GM12878 (cell line): Measurements from ENCODE around the gene ATG9B. TPM values are rescaled to one million over a fixed set of nuclear protein-coding genes. Genes with fewer than 3 reads are reported as not detected.
A peak's percentile ranks its signal among the peaks of the same experiment; 100 is the strongest.
"Not testable (repeated sequence)": the region's sequence is repeated elsewhere in the genome, so short reads cannot be mapped to it uniquely, and the experiment has no call there.

ENCODE experiments used
- ATAC-seq: fragments of 200-7000 bp; cut with Tn5 transposase; 3 replicates; pipeline ENCODE4 v1.9.1; 2020; ENCODE audit warnings: mild to moderate bottlenecking, moderate library complexity
- BruUV-seq: library from RNA; stranded (reverse); fragments of 400-500 nt; replicated peaks from 2 replicates; lab custom pipeline; 2021; lab: Mats Ljungman, UMichigan
- CTCF ChIA-PET: fragments of 300-600 bp; sonication (Branson Sonifier 250); formaldehyde crosslinking; extraction: SDS; loops from one replicate; lab custom pipeline; 2021; ENCODE audit warnings: inconsistent platforms; lab: Yijun Ruan, JAX
- POLR2A ChIA-PET: fragments of 350-600 bp; formaldehyde crosslinking; extraction: SDS; loops from one replicate; lab custom pipeline; 2021; ENCODE audit warnings: inconsistent platforms; lab: Charles Lee
- RAD21 ChIA-PET: fragments of 300-600 bp; sonication (Branson Sonifier 250); formaldehyde crosslinking; loops from one replicate; lab custom pipeline; 2023; ENCODE audit warnings: antibody characterized with exemption; ENCODE audit not compliant: unreplicated experiment; lab: Charles Lee
- SMC1A ChIA-PET: fragments of 300-600 bp; sonication (Branson Sonifier 250); formaldehyde crosslinking; loops from one replicate; lab custom pipeline; 2023; ENCODE audit not compliant: unreplicated experiment, uncharacterized antibody; lab: Charles Lee
- DNase-seq: peaks from one replicate; pipeline ENCODE4 v3.0.0-alpha.2; 2011; ENCODE audit warnings: low read depth, low spot score
- FAIRE-seq: peaks from 3 replicates; lab custom pipeline; 2011; peaks lifted over from hg19 to GRCh38; lab: Jason Lieb, UNC
- H2AFZ ChIP-seq: 2 replicates; pipeline ENCODE4 v1.6.0; 2011; ENCODE audit warnings: low read depth, low read length, control low read depth; ENCODE audit not compliant: control insufficient read depth
- H3K27ac ChIP-seq: 2 replicates; pipeline ENCODE4 v1.5.1; 2011; ENCODE audit warnings: control low read depth; ENCODE audit not compliant: control insufficient read depth, insufficient read depth
- H3K27me3 ChIP-seq, 2 experiments: replicated peaks in 1 of 2; 2 replicates each; pipeline versions ENCODE4 v1.6.0 to v1.6.1; 2011; ENCODE audit warnings: low read length in 1 of 2; ENCODE audit not compliant: control insufficient read depth in 2 of 2, insufficient read depth in 2 of 2
- H3K36me3 ChIP-seq, 2 experiments: 2 replicates each; pipeline ENCODE4 v1.5.1; 2011; ENCODE audit warnings: low read length in 1 of 2; ENCODE audit not compliant: control insufficient read depth in 2 of 2, insufficient read depth in 2 of 2
- H3K4me1 ChIP-seq: 2 replicates; pipeline ENCODE4 v1.6.1; 2011; ENCODE audit warnings: mild to moderate bottlenecking, low read length, moderate library complexity, mixed read lengths; ENCODE audit not compliant: control insufficient read depth, insufficient read depth
- H3K4me2 ChIP-seq: 2 replicates; pipeline ENCODE4 v1.6.0; 2011; ENCODE audit warnings: control low read depth; ENCODE audit not compliant: control insufficient read depth, insufficient read depth
- H3K4me3 ChIP-seq: fragments of 200-600 bp; sonication (generic); 2 replicates; pipeline ENCODE4 v1.5.1; 2016
- H3K79me2 ChIP-seq: 2 replicates; pipeline ENCODE4 v1.6.0; 2011; ENCODE audit warnings: low read length; ENCODE audit not compliant: control insufficient read depth, insufficient read depth
- H3K9ac ChIP-seq: 2 replicates; pipeline ENCODE4 v1.8.0; 2011; ENCODE audit warnings: low read length, control low read depth, mixed read lengths; ENCODE audit not compliant: control insufficient read depth, insufficient read depth
- H3K9me3 ChIP-seq: replicated peaks from 3 replicates; pipeline ENCODE4 v1.5.1; 2011; ENCODE audit warnings: mild to moderate bottlenecking, low read length; ENCODE audit not compliant: control insufficient read depth, insufficient read depth
- H4K20me1 ChIP-seq: 2 replicates; pipeline ENCODE4 v1.6.0; 2011; ENCODE audit not compliant: control insufficient read depth, insufficient read depth
- BHLHE40 ChIP-seq, 2 experiments: fragments of 450-650 bp in 1 of 2; IDR thresholded peaks; 2 replicates each; pipeline ENCODE4 v1.6.1; 2011 to 2017; ENCODE audit warnings: low read depth in 2 of 2, borderline replicate concordance in 1 of 2, improper control_type of control experiment in 1 of 2, low read length in 1 of 2, mild to moderate bottlenecking in 1 of 2
- RAD51 ChIP-seq: fragments of 450-650 bp; IDR thresholded peaks from 2 replicates; pipeline ENCODE4 v1.6.1; 2016; ENCODE audit warnings: moderate library complexity, mild to moderate bottlenecking, inconsistent platforms
- USF1 ChIP-seq: IDR thresholded peaks from 2 replicates; pipeline ENCODE4 v1.6.1; 2011; ENCODE audit warnings: borderline replicate concordance, low read depth, mild to moderate bottlenecking, moderate library complexity, mixed read lengths, low read length; ENCODE audit not compliant: insufficient read depth; ENCODE audit errors: extremely low read length
- WGBS: methylation state at CpG from one replicate; pipeline ENCODE4 v1.1.6; 2016; ENCODE audit warnings: low lambda C conversion rate; ENCODE audit not compliant: insufficient replicate concordance, insufficient coverage; ENCODE audit errors: missing lambda C conversion rate; 5-methylcytosine and 5-hydroxymethylcytosine counted together
- in situ Hi-C: fragments of 300-500 bp; cut with MboI; formaldehyde crosslinking; loops from 9 replicates; pipeline ENCODE4 v1.14.3; 2018; ENCODE audit warnings: mixed read lengths
- intact Hi-C: fragments of 100-400 bp; cut with micrococcal nuclease; formaldehyde crosslinking; loops from one replicate; pipeline ENCODE4 v1.14.2; 2022; ENCODE audit not compliant: unreplicated experiment
- polyA plus RNA-seq, 11 experiments: library from polyadenylated mRNA; depleted of rRNA in 4 of 11; unstranded in 6 of 11; stranded (reverse) in 5 of 11; fragments of >200 nt; fragmentation: Nextera tagmentation in 4 of 11; fragmentation: Illumina TruSeq in 1 of 11; extraction: Ambion mirVana in 4 of 11; extraction: Trizol in 1 of 11; gene quantifications; 1 replicate in 1 of 11; 2 replicates in 10 of 11; pipeline versions ENCODE4 v1.2.1 to v1.2.3, GENCODE V29; 2011 to 2016; ENCODE audit warnings: inconsistent platforms in 2 of 11, missing spikeins in 2 of 11, low read depth in 1 of 11
- total RNA-seq, 4 experiments: library from RNA; depleted of rRNA in 3 of 4; stranded (reverse); fragments of >200 nt in 3 of 4; fragmentation: Illumina TruSeq in 1 of 4; extraction: Trizol in 1 of 4; gene quantifications; 2 replicates each; pipeline versions ENCODE4 v1.2.1 to v1.2.3, GENCODE V29; 2013 to 2021

Gene ATG9B
- total and polyA plus RNA-seq, 10 of the 15 experiments (the other 5 are each of a cell fraction or from before 2014, with no cell fraction given): 0.01 to 0.83 (median 0.12) TPM; not detected in 2

- 11% methylated on average over 16 of the region's 16 CpGs for WGBS
- BruUV-seq, H3K9me3 ChIP-seq, H3K27ac ChIP-seq, H3K79me2 ChIP-seq, DNase-seq, in situ Hi-C loops, FAIRE-seq, H4K20me1 ChIP-seq, H3K27me3 ChIP-seq, H3K36me3 ChIP-seq, H3K9ac ChIP-seq, H3K4me1 ChIP-seq: not testable (repeated sequence)
- ChIA-PET RAD21 (interaction anchor here (0.8 to 1.5 kb wide), 8 partner anchors 17 to 81 kb away, joined by 3 to 10 read pairs (median 3); partner anchors contain the start of gene FASTK), SMC1A (interaction anchor here (0.7 to 2.3 kb wide), 7 partner anchors 17 to 748 kb away, joined by 3 to 16 read pairs (median 5); partner anchors contain the start of genes ABCF2 and AGAP3), CTCF (interaction anchor here (0.7 to 6.0 kb wide), 11 partner anchors 9 to 249 kb away, joined by 3 to 35 read pairs (median 5); partner anchors contain the start of gene CDK5), POLR2A (interaction anchor here (0.5 to 2.4 kb wide), 5 partner anchors 31 to 1844 kb away, joined by 3 to 14 read pairs (median 3); partner anchors contain the start of genes FASTK and TMUB1)
- peak overlapping the region; percentile 32 for H3K4me2 ChIP-seq
- peak; percentile 3 for ATAC-seq
- TF ChIP-seq BHLHE40 (IDR thresholded peaks at IDR 0.05; ENCODE audit: borderline replicate concordance in 1 of 2, low read depth in 2 of 2, low read length in 1 of 2) (peak; percentile 44 to 81; a peak in 3 of 4 replicates), USF1 (peak; percentile 17), RAD51 (peak; percentile 59)
- H3K4me3 ChIP-seq: peak overlapping the region; percentile 81
- H2AFZ ChIP-seq: peak overlapping the region; percentile 52
- intact Hi-C loops: loop anchor here (1.0 to 2.0 kb wide), 3 partner anchors 31 to 83 kb away; partner anchors contain the start of gene TMUB1
Measured at GRCh38 chr7:151027728-151028130, 3.4 kb upstream of the ATG9B start.

GRCh38 chr7:151026771-151027727 lies 2.8 kb upstream of the ATG9B start:
- CTCF ChIA-PET: interaction anchor here (1.5 to 6.0 kb wide), 5 partner anchors 8 to 129 kb away, joined by 3 to 35 read pairs (median 14); no protein-coding TSS in a partner anchor
- DNase-seq, FAIRE-seq, in situ Hi-C loops, H3K36me3 ChIP-seq, H3K9ac ChIP-seq, H3K27me3 ChIP-seq, intact Hi-C loops, H4K20me1 ChIP-seq, H3K27ac ChIP-seq, BruUV-seq, H3K79me2 ChIP-seq, H3K4me1 ChIP-seq, H3K9me3 ChIP-seq, ATAC-seq: not testable (repeated sequence)
- H3K4me2 ChIP-seq: peak overlapping the region; percentile 32; the same call in 1 of the 2 replicates
- RAD21 ChIA-PET: interaction anchor here (1.0 to 1.5 kb wide), 2 partner anchors 58 to 61 kb away, joined by 6 to 10 read pairs; no protein-coding TSS in a partner anchor
- SMC1A ChIA-PET: interaction anchor here (1.2 to 1.6 kb wide), 3 partner anchors 16 to 83 kb away, joined by 3 to 15 read pairs (median 5); no protein-coding TSS in a partner anchor
- H2AFZ ChIP-seq: peak overlapping the region; percentile 52
- POLR2A ChIA-PET: interaction anchor here (0.6 to 2.4 kb wide), 3 partner anchors 31 to 57 kb away, joined by 3 to 14 read pairs (median 3); partner anchors contain the start of genes FASTK and TMUB1
- H3K4me3 ChIP-seq: 0 out of 2 replicates have a peak overlapping the region, but pooled peaks have one; percentile 81
- 36% methylated on average over 19 of the region's 19 CpGs for WGBS
